Body of pancreas (tissue), 4 donors: ENCODE results near the gene SLC7A8. TPM values are rescaled to one million over a fixed set of nuclear protein-coding genes. Genes with fewer than 3 reads are reported as not detected.

Experiments used
- ATAC-seq: fragments of 150-250 bp; one replicate; pipeline ENCODE4 v1.9.1; 2016
- DNase-seq, 4 donors: peaks; one replicate each; pipeline ENCODE4 v3.0.0-alpha.2; 2019
- H3K27ac ChIP-seq, 4 donors: fragments of 200-600 bp; sonication (generic); 1 replicate in 3 of 4; 2 replicates in 1 of 4; pipeline versions ENCODE4 v1.5.1 to v1.6.1; 2016 to 2019; ENCODE audit warnings: mild to moderate bottlenecking in 1 of 4, mixed read lengths in 1 of 4, moderate library complexity in 1 of 4
- H3K27me3 ChIP-seq, 2 donors: fragments of 200-600 bp; sonication (generic); one replicate each; pipeline ENCODE4 v1.6.0; 2016; ENCODE audit warnings: mild to moderate bottlenecking in 1 of 2
- H3K36me3 ChIP-seq, 2 donors: fragments of 200-600 bp; sonication (generic); replicated peaks in 1 of 2; 2 replicates each; pipeline ENCODE4 v1.5.1; 2016; ENCODE audit warnings: low read depth in 2 of 2; ENCODE audit not compliant: insufficient read depth in 1 of 2
- H3K4me1 ChIP-seq: fragments of 200-600 bp; sonication (generic); one replicate; pipeline ENCODE4 v1.6.0; 2016
- H3K4me3 ChIP-seq, 2 donors: fragments of 200-600 bp; sonication (generic); 1 replicate in 1 of 2; 2 replicates in 1 of 2; pipeline ENCODE4 v1.5.1; 2016 to 2019
- H3K9me3 ChIP-seq, 3 donors: fragments of 200-600 bp; sonication (generic); 1 replicate in 2 of 3; 2 replicates in 1 of 3; pipeline ENCODE4 v1.5.1; 2016
- POLR2A ChIP-seq, 3 donors: fragments of 450-650 bp; IDR thresholded peaks; one replicate each; pipeline ENCODE4 v1.6.1; 2016; ENCODE audit warnings: antibody characterized with exemption in 3 of 3, mild to moderate bottlenecking in 2 of 3
- WGBS, 2 donors: methylation state at CpG; one replicate each; pipeline ENCODE4 v1.1.5; 2017; 5-methylcytosine and 5-hydroxymethylcytosine counted together
- intact Hi-C: fragments of 100-400 bp; cut with DNase I; formaldehyde crosslinking; loops from one replicate; pipeline ENCODE4 v1.15.1; 2023
- total RNA-seq, 2 donors: library from RNA; depleted of rRNA; stranded (reverse); fragments of >200 nt; gene quantifications; one replicate each; pipeline ENCODE4 v1.1.0, GENCODE V29; 2016
- TF ChIP-seq, protein P1 (sequence below), 7 experiments: fragments of 450-650 bp in 4 of 7; fragments of 200-600 bp in 3 of 7; sonication (generic) in 3 of 7; IDR thresholded peaks; one replicate each; pipeline ENCODE4 v1.5.1; 2016 to 2019; ENCODE audit warnings: antibody characterized with exemption in 7 of 7

The SLC7A8 gene
- total RNA-seq, 2 donors from 2014 or later, result 17.8 to 18.2 TPM

GRCh38 chr14:23115918-23116317 lies 67.5 kb downstream of the SLC7A8 start:
- WGBS, 2 donors, result 58 to 72% methylated on average over 5 of the region's 5 CpGs
- no peak overlapping the region for H3K4me3 ChIP-seq
- no peaks in the 10 kb centered on the region for H3K36me3 ChIP-seq
- intact Hi-C loops, result loop anchor here (5.0 kb wide), 1 partner anchor 71 kb away; no protein-coding TSS in a partner anchor
- DNase-seq (no peak), ATAC-seq (no peak)
- no peak for TF ChIP-seq POLR2A (IDR thresholded peaks at IDR 0.05)
- TF ChIP-seq, protein P1, sequence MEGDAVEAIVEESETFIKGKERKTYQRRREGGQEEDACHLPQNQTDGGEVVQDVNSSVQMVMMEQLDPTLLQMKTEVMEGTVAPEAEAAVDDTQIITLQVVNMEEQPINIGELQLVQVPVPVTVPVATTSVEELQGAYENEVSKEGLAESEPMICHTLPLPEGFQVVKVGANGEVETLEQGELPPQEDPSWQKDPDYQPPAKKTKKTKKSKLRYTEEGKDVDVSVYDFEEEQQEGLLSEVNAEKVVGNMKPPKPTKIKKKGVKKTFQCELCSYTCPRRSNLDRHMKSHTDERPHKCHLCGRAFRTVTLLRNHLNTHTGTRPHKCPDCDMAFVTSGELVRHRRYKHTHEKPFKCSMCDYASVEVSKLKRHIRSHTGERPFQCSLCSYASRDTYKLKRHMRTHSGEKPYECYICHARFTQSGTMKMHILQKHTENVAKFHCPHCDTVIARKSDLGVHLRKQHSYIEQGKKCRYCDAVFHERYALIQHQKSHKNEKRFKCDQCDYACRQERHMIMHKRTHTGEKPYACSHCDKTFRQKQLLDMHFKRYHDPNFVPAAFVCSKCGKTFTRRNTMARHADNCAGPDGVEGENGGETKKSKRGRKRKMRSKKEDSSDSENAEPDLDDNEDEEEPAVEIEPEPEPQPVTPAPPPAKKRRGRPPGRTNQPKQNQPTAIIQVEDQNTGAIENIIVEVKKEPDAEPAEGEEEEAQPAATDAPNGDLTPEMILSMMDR (IDR thresholded peaks at IDR 0.05), result no peak
- peaks cover 0 to 7% of the 10 kb centered on the region in 2 donors for H3K27me3 ChIP-seq
- no peaks in the 10 kb centered on the region for H3K9me3 ChIP-seq
- H3K4me1 ChIP-seq, result no peaks in the 10 kb centered on the region
- H3K27ac ChIP-seq, result no peak overlapping the region

- H3K27me3 ChIP-seq, result peaks cover 0 to 7% of the 10 kb centered on the region in 2 donors
- no peaks in the 10 kb centered on the region for H3K9me3 ChIP-seq
- ATAC-seq, result no peak
- no peak for TF ChIP-seq POLR2A (IDR thresholded peaks at IDR 0.05)
- TF ChIP-seq, protein P1 (IDR thresholded peaks at IDR 0.05), result no peak
- peak in 1 of 4 donors; percentile 29 for DNase-seq
- H3K36me3 ChIP-seq, result no peaks in the 10 kb centered on the region
- H3K4me1 ChIP-seq, result no peaks in the 10 kb centered on the region
- no peak overlapping the region for H3K4me3 ChIP-seq
- 62 to 77% methylated on average over 7 to 10 of the region's 10 CpGs for WGBS, 2 donors
- H3K27ac ChIP-seq, result no peak overlapping the region
- intact Hi-C loops, result loop anchor here (5.0 kb wide), 1 partner anchor 72 kb away; no protein-coding TSS in a partner anchor
Observed at GRCh38 chr14:23115039-23115731, 68.3 kb downstream of the SLC7A8 start.

GRCh38 chr14:23114669-23115038 lies 68.8 kb downstream of the SLC7A8 start:
- 44 to 63% methylated on average over 3 to 4 of the region's 4 CpGs for WGBS, 2 donors

GRCh38 chr14:23114120-23114458 lies 69.4 kb downstream of the SLC7A8 start:
- TF ChIP-seq, protein P1 (IDR thresholded peaks at IDR 0.05), result no peak
- no peak for TF ChIP-seq POLR2A (IDR thresholded peaks at IDR 0.05)
- peaks cover 0 to 7% of the 10 kb centered on the region in 2 donors for H3K27me3 ChIP-seq
- H3K27ac ChIP-seq, result no peak overlapping the region
- intact Hi-C loops, result no loop called here
- no peaks in the 10 kb centered on the region for H3K9me3 ChIP-seq
- WGBS, 2 donors, result 40 to 42% methylated on average over 5 of the region's 5 CpGs
- DNase-seq (no peak), ATAC-seq (no peak)
- no peaks in the 10 kb centered on the region for H3K36me3 ChIP-seq
- H3K4me3 ChIP-seq, result no peak overlapping the region
- no peaks in the 10 kb centered on the region for H3K4me1 ChIP-seq

More at GRCh38 chr14:23114669-23115038, 68.8 kb downstream of the SLC7A8 start:
- DNase-seq (no peak), ATAC-seq (no peak)
- no peak for TF ChIP-seq POLR2A (IDR thresholded peaks at IDR 0.05)
- TF ChIP-seq, protein P1 (IDR thresholded peaks at IDR 0.05), result no peak
- intact Hi-C loops, result loop anchor here (5.0 kb wide), 1 partner anchor 73 kb away; no protein-coding TSS in a partner anchor
- Histone ChIP-seq H3K36me3 (no peaks in the 10 kb centered on the region), H3K4me3 (no peak overlapping the region), H3K27me3 (peaks cover 0 to 7% of the 10 kb centered on the region in 2 donors), H3K9me3 (no peaks in the 10 kb centered on the region), H3K4me1 (no peaks in the 10 kb centered on the region), H3K27ac (no peak overlapping the region)
